ENCODE data around the gene ACOT8. TPM values are rescaled to one million over a fixed set of nuclear protein-coding genes. Genes with fewer than 3 reads are reported as not detected.
"Not testable (repeated sequence)": the region's sequence is repeated elsewhere in the genome, so short reads cannot be mapped to it uniquely, and the experiment has no call there.

Gene ACOT8
- total and polyA plus RNA-seq, 2 of the 8 experiments (the other 6 are each of a cell fraction or from before 2014, with no cell fraction given) = 37.6 to 88.8 TPM

DNA sequence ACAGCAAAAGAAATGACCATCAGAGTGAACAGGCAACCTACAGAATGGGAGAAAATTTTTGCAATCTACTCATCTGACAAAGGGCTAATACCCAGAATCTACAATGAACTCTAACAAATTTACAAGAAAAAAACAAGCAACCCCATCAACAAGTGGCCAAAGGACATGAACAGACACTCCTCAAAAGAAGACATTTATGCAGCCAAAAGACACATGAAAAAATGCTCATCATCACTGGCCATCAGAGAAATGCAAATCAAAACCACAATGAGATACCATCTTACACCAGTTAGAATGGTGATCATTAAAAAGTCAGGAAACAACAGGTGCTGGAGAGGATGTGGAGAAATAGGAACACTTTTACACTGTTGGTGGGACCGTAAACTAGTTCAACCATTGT is 59.7 kb downstream of the ACOT8 start:
- H3K27me3 ChIP-seq (replicated peaks in 1 of 4; ENCODE audit: control insufficient read depth in 3 of 4, extremely low read depth in 1 of 4, insufficient read depth in 3 of 4, low read length in 3 of 4); H2BK120ac ChIP-seq (replicated peaks; ENCODE audit: low read depth, low read length); H3K14ac ChIP-seq (ENCODE audit: insufficient read length); H3K23me2 ChIP-seq (ENCODE audit: low read depth, low read length); H2BK5ac ChIP-seq (ENCODE audit: low read depth, low read length); H2AK5ac ChIP-seq (ENCODE audit: low read depth, low read length); H3K56ac ChIP-seq (replicated peaks; ENCODE audit: insufficient read length, low read depth, low read length); H3K4ac ChIP-seq (replicated peaks; ENCODE audit: insufficient read length, low read depth, low read length); H4K5ac ChIP-seq (ENCODE audit: insufficient read length, low read depth, low read length); H4K91ac ChIP-seq (replicated peaks; ENCODE audit: insufficient read length, low read length); H2AFZ ChIP-seq (ENCODE audit: low read length); H3K79me2 ChIP-seq (ENCODE audit: control insufficient read depth in 1 of 2, insufficient read depth in 2 of 2, low read length in 2 of 2); H3K9ac ChIP-seq (replicated peaks in 1 of 4; ENCODE audit: extremely low read depth in 1 of 4, low read depth in 3 of 4, low read length in 3 of 4); FAIRE-seq; H3K4me2 ChIP-seq (ENCODE audit: insufficient read depth in 1 of 2, low read depth in 2 of 2, low read length in 2 of 2); H3K27ac ChIP-seq (ENCODE audit: low read depth, low read length); H2BK20ac ChIP-seq (ENCODE audit: low read length); H3K18ac ChIP-seq (ENCODE audit: extremely low read depth, low read length); H3K23ac ChIP-seq (ENCODE audit: insufficient read length); POLR2A ChIA-PET (ENCODE audit: partially characterized antibody); H4K8ac ChIP-seq (ENCODE audit: extremely low read depth, insufficient read depth, low read length); H3K4me3 ChIP-seq (ENCODE audit: extremely low read depth in 1 of 4, insufficient read depth in 2 of 4, low read depth in 3 of 4, low read length in 4 of 4); H3K4me1 ChIP-seq (replicated peaks in 1 of 4; ENCODE audit: control insufficient read depth in 3 of 4, insufficient read depth in 4 of 4, low read length in 3 of 4); H2BK15ac ChIP-seq (ENCODE audit: low read length); H2BK12ac ChIP-seq (ENCODE audit: low read depth, low read length); DNase-seq (ENCODE audit: low read depth in 1 of 2, low spot score in 2 of 2); H3K79me1 ChIP-seq (ENCODE audit: low read depth, low read length); H3K9me3 ChIP-seq (ENCODE audit: insufficient read depth in 2 of 2, low read depth in 1 of 2, low read length in 1 of 2); H4K20me1 ChIP-seq (replicated peaks in 1 of 2; ENCODE audit: control insufficient read depth in 1 of 2, insufficient read depth in 2 of 2, low read length in 2 of 2): not testable (repeated sequence)
- no CpG with 5 or more reads among the region's 1 CpG for WGBS, 2 experiments (ENCODE audit: extremely low coverage in 1 of 2, insufficient coverage in 1 of 2, insufficient read length in 1 of 2, insufficient replicate concordance in 2 of 2, low coverage in 1 of 2, low lambda C conversion rate in 2 of 2, missing lambda C conversion rate in 1 of 2)
- peaks cover 5 to 37% (median 17%) of the 10 kb centered on the region in 4 experiments; a peak in 7 of 8 replicates for H3K36me3 ChIP-seq (ENCODE audit: control insufficient read depth in 2 of 4, insufficient read depth in 4 of 4, low read length in 3 of 4)
- CTCF ChIA-PET (ENCODE audit: partially characterized antibody) = interaction anchor here (4.7 kb wide), 1 partner anchor 92 kb away, joined by 21 read pairs; no protein-coding TSS in a partner anchor

All from H1 (cell line).